Ovary (tissue), 9 donors: ENCODE results near the gene SMURF1. TPM values are rescaled to one million over a fixed set of nuclear protein-coding genes. Genes with fewer than 3 reads are reported as not detected.

Experiments
- DNase-seq, 5 donors: peaks; one replicate each; pipeline ENCODE4 v3.0.0-alpha.2; 2019 to 2020
- H3K27ac ChIP-seq, 2 donors: fragments of 200-600 bp; one replicate each; pipeline versions ENCODE4 v1.5.1 to v1.8.0; 2019 to 2022
- H3K27me3 ChIP-seq: fragments of 200-600 bp; one replicate; pipeline ENCODE4 v1.8.0; 2022
- H3K36me3 ChIP-seq: fragments of 200-600 bp; sonication (generic); one replicate; pipeline ENCODE4 v1.5.1; 2019
- H3K4me1 ChIP-seq: one replicate; pipeline ENCODE4 v1.8.1; 2013; ENCODE audit warnings: mild to moderate bottlenecking, moderate library complexity; ENCODE audit not compliant: insufficient read depth
- H3K4me3 ChIP-seq: fragments of 200-600 bp; sonication (generic); one replicate; pipeline ENCODE4 v1.5.1; 2017
- H3K9me3 ChIP-seq, 2 donors: fragments of 200-600 bp in 1 of 2; sonication (generic) in 1 of 2; one replicate each; pipeline versions ENCODE4 v1.5.1 to v1.8.1; 2013 to 2019; ENCODE audit warnings: mild to moderate bottlenecking in 1 of 2, moderate library complexity in 1 of 2
- EP300 ChIP-seq: sonication (generic); formaldehyde crosslinking; IDR thresholded peaks from one replicate; pipeline ENCODE4 v1.6.1; 2017; ENCODE audit warnings: antibody characterized with exemption
- POLR2A ChIP-seq: fragments of 450-650 bp; IDR thresholded peaks from one replicate; pipeline ENCODE4 v1.6.1; 2017; ENCODE audit warnings: antibody characterized with exemption, mild to moderate bottlenecking, moderate library complexity
- WGBS, 3 donors: extraction: QIAGEN DNeasy Blood & Tissue Kit in 1 of 3; methylation state at CpG; one replicate each; pipeline versions ENCODE4 v1.1.5 to v1.1.7; 2013 to 2017; 5-methylcytosine and 5-hydroxymethylcytosine counted together
- intact Hi-C, 4 donors: fragments of 100-400 bp; cut with DNase I; formaldehyde crosslinking; loops; one replicate each; pipeline versions ENCODE4 v1.11.0 to v1.15.1; 2022 to 2023
- polyA plus RNA-seq, 2 donors: library from polyadenylated mRNA; stranded (reverse); fragments of 200-250 nt in 1 of 2; fragments of 350-450 nt in 1 of 2; fragmentation: Illumina TruSeq in 1 of 2; extraction: RNeasy Lipid Tissue Mini Kit (QIAGEN cat#74804) in 1 of 2; gene quantifications; one replicate each; pipeline ENCODE4 v1.2.3, GENCODE V29; 2013 to 2014
- total RNA-seq, 7 donors: library from RNA; depleted of rRNA in 2 of 7; stranded (reverse); fragments of >200 nt in 2 of 7; fragmentation: NEBNext Ultra II Directional in 3 of 7; extraction: Animal tissue kit (Norgen Biotek cat#: 25700) in 3 of 7; gene quantifications; one replicate each; pipeline versions ENCODE4 v1.1.0 to v1.2.4, GENCODE V29; 2016 to 2023
- TF ChIP-seq, protein P1 (sequence below), 3 donors: fragments of 450-650 bp in 2 of 3; fragments of 200-600 bp in 1 of 3; IDR thresholded peaks; one replicate each; pipeline versions ENCODE4 v1.5.1 to v1.8.0; 2016 to 2022; ENCODE audit warnings: antibody characterized with exemption in 3 of 3, mild to moderate bottlenecking in 1 of 3
- donor health status: DM: no; HTN: no; CAD: no; lungs with moderate emphysema.
- donor health status: DM: no; HTN: no; CAD: no.
- donor health status: Bipolar disorder and iron deficiency.
- donor health status: DM: yes; HTN: yes; CAD: no.
- donor health status: DM: no; HTN: no; CAD: no.
- donor health status: DM: yes; HTN: yes; CAD: no.

SMURF1 gene
- total and polyA plus RNA-seq, 9 donors: 15.1 to 40.3 (median 27.2) TPM

GRCh38 chr7:99011706-99012404 lies 132.1 kb downstream of the SMURF1 start:
- WGBS, 3 donors: 92 to 94% (median 93%) methylated on average over 36 of the region's 36 CpGs
- Histone ChIP-seq H3K4me1 (peaks cover 12% of the 10 kb centered on the region), H3K4me3 (no peak overlapping the region), H3K36me3 (no peaks in the 10 kb centered on the region), H3K27me3 (no peaks in the 10 kb centered on the region), H3K27ac (no peak overlapping the region), H3K9me3 (no peaks in the 10 kb centered on the region)
- DNase-seq: peak in 2 of 5 donors; percentile 4 to 14
- intact Hi-C loops: no loop called here
- TF ChIP-seq POLR2A (no peak), EP300 (no peak)
- TF ChIP-seq, protein P1, sequence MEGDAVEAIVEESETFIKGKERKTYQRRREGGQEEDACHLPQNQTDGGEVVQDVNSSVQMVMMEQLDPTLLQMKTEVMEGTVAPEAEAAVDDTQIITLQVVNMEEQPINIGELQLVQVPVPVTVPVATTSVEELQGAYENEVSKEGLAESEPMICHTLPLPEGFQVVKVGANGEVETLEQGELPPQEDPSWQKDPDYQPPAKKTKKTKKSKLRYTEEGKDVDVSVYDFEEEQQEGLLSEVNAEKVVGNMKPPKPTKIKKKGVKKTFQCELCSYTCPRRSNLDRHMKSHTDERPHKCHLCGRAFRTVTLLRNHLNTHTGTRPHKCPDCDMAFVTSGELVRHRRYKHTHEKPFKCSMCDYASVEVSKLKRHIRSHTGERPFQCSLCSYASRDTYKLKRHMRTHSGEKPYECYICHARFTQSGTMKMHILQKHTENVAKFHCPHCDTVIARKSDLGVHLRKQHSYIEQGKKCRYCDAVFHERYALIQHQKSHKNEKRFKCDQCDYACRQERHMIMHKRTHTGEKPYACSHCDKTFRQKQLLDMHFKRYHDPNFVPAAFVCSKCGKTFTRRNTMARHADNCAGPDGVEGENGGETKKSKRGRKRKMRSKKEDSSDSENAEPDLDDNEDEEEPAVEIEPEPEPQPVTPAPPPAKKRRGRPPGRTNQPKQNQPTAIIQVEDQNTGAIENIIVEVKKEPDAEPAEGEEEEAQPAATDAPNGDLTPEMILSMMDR (IDR thresholded peaks at IDR 0.05): no peak

DNA sequence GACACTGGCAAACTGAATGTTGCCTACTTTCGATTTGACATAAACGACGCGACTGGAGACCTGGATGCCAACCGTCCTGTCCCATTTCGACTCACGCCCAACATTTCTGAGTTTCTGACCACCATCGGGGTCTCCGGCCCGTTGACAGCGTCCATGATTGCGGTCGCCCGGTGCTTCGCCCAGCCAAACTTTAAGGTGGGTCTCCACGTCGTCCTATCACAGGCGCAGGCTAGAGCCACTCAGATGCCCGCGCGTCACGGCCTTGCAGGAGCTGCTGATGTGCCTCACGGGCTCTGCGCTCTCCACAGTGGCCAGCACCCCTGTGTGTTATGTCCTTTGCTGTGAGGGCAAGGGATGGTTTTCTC lies 132.6 kb downstream of the SMURF1 start:
- no peak overlapping the region for H3K27ac ChIP-seq
- H3K4me3 ChIP-seq: no peak overlapping the region
- H3K36me3 ChIP-seq: no peaks in the 10 kb centered on the region
- DNase-seq: peak in 1 of 5 donors; percentile 14
- intact Hi-C loops: no loop called here
- H3K27me3 ChIP-seq: no peaks in the 10 kb centered on the region
- 96 to 97% (median 97%) methylated on average over 24 of the region's 24 CpGs for WGBS, 3 donors
- H3K4me1 ChIP-seq: peaks cover 12% of the 10 kb centered on the region
- no peaks in the 10 kb centered on the region for H3K9me3 ChIP-seq
- TF ChIP-seq POLR2A (no peak), EP300 (no peak)
- TF ChIP-seq, protein P1 (IDR thresholded peaks at IDR 0.05): no peak

- peak in 1 of 5 donors; percentile 6 for DNase-seq
- TF ChIP-seq EP300 (no peak), POLR2A (no peak)
- TF ChIP-seq, protein P1 (IDR thresholded peaks at IDR 0.05): no peak
- H3K4me1 ChIP-seq: peaks cover 12% of the 10 kb centered on the region
- WGBS, 3 donors: 66 to 78% (median 69%) methylated on average over 9 of the region's 9 CpGs
- intact Hi-C loops: no loop called here
- H3K36me3 ChIP-seq: no peaks in the 10 kb centered on the region
- H3K4me3 ChIP-seq: no peak overlapping the region
- no peaks in the 10 kb centered on the region for H3K9me3 ChIP-seq
- no peaks in the 10 kb centered on the region for H3K27me3 ChIP-seq
- H3K27ac ChIP-seq: no peak overlapping the region
Observed at GRCh38 chr7:99010281-99010680, 133.6 kb downstream of the SMURF1 start.

DNA sequence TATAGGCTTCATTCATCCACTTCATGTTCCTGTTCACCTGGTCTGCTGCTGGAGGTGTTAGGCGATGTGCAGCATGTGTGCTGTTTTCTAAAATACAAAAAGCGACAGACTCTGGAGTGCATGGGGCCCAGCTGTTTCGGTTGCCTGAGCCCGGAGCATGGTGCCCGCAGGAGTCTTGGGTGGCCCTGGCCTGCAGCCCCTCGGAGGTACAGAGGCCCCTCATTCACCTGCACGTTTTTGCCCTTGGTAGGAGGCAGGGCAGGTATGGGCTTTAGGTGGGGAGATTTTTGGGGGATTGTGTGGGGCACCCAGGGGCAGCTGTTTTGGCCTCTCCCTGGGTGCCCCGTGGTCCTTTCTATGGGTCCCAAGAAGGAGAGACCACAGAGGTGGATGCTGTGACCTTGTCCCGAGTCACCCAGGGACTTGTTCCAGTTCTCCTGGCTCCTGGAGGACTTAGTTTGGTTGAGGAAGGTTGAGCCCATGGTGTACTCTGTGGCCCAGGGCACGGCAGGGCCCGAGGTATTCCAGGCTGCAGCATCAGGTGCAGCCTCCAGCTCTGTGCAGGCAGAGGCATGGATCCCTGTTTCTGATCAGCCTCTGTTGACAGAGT lies 134.9 kb downstream of the SMURF1 start:
- peak in 1 of 5 donors; percentile 5 for DNase-seq
- intact Hi-C loops: no loop called here
- TF ChIP-seq, protein P1 (IDR thresholded peaks at IDR 0.05): no peak
- Histone ChIP-seq H3K27ac (no peak overlapping the region), H3K4me3 (no peak overlapping the region), H3K9me3 (no peaks in the 10 kb centered on the region), H3K27me3 (no peaks in the 10 kb centered on the region), H3K36me3 (no peaks in the 10 kb centered on the region), H3K4me1 (peaks cover 5% of the 10 kb centered on the region)
- 89 to 94% (median 91%) methylated on average over 8 to 11 of the region's 11 CpGs for WGBS, 3 donors
